ENCODE measurements around the gene TAX1BP1. TPM values are rescaled to one million over a fixed set of nuclear protein-coding genes. Genes with fewer than 3 reads are reported as not detected.

The TAX1BP1 gene
- total and polyA plus RNA-seq, 2 experiments from 2014 or later: 56.5 to 87.9 TPM

DNA sequence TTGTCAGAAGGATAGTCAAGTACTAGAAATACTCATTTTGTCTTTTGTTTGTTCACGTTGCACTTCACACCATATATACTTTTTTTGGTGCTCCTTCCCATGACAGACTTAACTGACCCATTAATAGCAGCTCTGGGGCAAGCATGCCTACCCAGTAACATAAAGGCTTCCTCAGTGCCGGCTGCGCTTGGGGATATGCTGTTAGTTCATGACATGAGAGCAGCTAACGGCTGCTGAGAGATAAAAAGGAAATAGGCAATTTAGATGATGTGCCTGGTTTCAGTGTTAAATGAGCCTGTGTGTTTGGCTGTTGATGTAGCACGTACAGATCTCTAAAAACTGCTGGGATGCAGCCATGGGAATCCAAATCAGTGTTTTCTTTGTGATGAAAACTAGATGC is 86.4 kb downstream of the TAX1BP1 start (continued):
- TF ChIP-seq CTCF (conservative IDR thresholded peaks at IDR 0.05; ENCODE audit: low read depth in 2 of 2): no peak

DNA sequence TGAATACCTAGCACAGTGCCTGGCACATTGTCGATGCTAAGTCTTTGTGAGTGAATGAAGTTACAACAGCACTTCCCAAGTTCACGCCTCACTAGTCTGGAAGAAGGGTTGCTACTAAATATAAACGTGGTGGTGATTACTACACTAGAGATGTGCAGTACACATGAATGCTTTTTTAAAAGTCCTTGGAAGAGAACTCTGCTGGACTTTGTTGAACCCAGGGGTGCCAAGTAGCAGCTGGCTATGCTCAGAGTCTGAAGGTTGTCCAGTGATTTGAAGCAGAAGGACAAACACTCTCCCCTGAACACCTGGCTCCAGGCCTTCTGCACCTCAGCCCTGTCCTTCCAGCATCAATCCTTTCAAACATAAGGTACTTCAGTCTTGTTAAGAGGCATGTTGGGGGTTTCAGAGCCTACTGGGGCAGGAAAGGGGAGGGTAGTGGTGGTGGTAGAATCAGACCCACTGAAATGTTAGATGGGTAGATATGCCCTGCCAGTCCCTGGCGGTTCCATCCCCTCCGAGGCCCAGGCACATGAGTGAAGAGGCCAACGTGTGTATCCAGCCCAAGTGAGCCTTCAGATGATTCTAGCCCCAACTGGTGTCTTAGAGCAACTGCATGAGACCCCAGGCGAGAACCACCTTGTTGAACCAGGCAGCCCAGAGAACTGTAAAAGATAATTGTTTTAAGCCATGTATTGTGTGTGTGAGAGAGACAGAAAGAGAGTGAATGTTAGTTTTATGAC is 94.4 kb downstream of the TAX1BP1 start:
- H3K27ac ChIP-seq (ENCODE audit: low read depth): no peak overlapping the region
- ATAC-seq (peak; percentile 70), DNase-seq (ENCODE audit: low spot score) (peak; percentile 48)
- H3K27me3 ChIP-seq (ENCODE audit: insufficient read depth): no peaks in the 10 kb centered on the region
- Mint-ChIP-seq H3K4me1 (peaks cover 7% of the 10 kb centered on the region), H3K9me3 (no peaks in the 10 kb centered on the region), H3K36me3 (ENCODE audit: low read depth) (no peaks in the 10 kb centered on the region), H3K27me3 (ENCODE audit: insufficient read depth, low read depth, poor library complexity) (peaks cover 3% of the 10 kb centered on the region), H3K27ac (no peak overlapping the region), H3K4me3 (no peak overlapping the region)
- H3K9me2 ChIP-seq (ENCODE audit: insufficient read depth): no peaks in the 10 kb centered on the region; the same call in 1 of the 2 replicates
- H3K4me2 ChIP-seq: no peak overlapping the region
- no peak overlapping the region for H2AFZ ChIP-seq
- H4K20me1 ChIP-seq (replicated peaks; ENCODE audit: insufficient read depth): no peaks in the 10 kb centered on the region
- H3K4me3 ChIP-seq: no peak overlapping the region
- TF ChIP-seq, protein P1, sequence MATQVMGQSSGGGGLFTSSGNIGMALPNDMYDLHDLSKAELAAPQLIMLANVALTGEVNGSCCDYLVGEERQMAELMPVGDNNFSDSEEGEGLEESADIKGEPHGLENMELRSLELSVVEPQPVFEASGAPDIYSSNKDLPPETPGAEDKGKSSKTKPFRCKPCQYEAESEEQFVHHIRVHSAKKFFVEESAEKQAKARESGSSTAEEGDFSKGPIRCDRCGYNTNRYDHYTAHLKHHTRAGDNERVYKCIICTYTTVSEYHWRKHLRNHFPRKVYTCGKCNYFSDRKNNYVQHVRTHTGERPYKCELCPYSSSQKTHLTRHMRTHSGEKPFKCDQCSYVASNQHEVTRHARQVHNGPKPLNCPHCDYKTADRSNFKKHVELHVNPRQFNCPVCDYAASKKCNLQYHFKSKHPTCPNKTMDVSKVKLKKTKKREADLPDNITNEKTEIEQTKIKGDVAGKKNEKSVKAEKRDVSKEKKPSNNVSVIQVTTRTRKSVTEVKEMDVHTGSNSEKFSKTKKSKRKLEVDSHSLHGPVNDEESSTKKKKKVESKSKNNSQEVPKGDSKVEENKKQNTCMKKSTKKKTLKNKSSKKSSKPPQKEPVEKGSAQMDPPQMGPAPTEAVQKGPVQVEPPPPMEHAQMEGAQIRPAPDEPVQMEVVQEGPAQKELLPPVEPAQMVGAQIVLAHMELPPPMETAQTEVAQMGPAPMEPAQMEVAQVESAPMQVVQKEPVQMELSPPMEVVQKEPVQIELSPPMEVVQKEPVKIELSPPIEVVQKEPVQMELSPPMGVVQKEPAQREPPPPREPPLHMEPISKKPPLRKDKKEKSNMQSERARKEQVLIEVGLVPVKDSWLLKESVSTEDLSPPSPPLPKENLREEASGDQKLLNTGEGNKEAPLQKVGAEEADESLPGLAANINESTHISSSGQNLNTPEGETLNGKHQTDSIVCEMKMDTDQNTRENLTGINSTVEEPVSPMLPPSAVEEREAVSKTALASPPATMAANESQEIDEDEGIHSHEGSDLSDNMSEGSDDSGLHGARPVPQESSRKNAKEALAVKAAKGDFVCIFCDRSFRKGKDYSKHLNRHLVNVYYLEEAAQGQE (IDR thresholded peaks at IDR 0.05; ENCODE audit: unreplicated experiment): no peak
- H3K36me3 ChIP-seq (ENCODE audit: insufficient read depth): no peaks in the 10 kb centered on the region
- no peaks in the 10 kb centered on the region for H3F3A ChIP-seq (replicated peaks; ENCODE audit: low read depth)
- no peaks in the 10 kb centered on the region; the same call in 1 of the 2 replicates for H3K4me1 ChIP-seq (ENCODE audit: insufficient read depth)
- no peaks in the 10 kb centered on the region for H3K79me2 ChIP-seq (replicated peaks; ENCODE audit: insufficient read depth)

DNA sequence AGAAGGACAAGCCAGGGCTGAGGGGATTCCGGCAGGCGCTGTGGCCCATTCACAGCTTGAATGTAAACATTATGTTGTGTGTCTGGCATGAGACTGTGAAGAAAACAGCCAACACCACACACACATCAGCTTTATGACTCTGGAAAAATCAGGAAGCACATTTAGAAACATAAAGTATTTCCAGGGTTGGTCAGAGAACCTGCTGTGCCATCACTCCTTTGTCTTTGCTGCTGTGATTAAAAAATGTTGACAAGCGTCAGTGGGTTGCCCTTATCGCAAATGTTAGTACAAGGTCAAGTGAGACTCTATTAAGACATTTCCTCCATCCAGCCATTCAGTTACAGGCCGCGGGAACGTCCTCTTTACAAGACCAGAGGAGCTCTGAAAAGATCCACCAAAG is 95.4 kb downstream of the TAX1BP1 start:
- Histone ChIP-seq H3K4me2 (no peak overlapping the region), H3K4me1 (ENCODE audit: insufficient read depth) (no peaks in the 10 kb centered on the region; the same call in 1 of the 2 replicates), H4K20me1 (replicated peaks; ENCODE audit: insufficient read depth) (no peaks in the 10 kb centered on the region), H3K4me3 (no peak overlapping the region), H3K27me3 (ENCODE audit: insufficient read depth) (no peaks in the 10 kb centered on the region), H3K27ac (ENCODE audit: low read depth) (no peak overlapping the region; the same call in 1 of the 2 replicates), H3K79me2 (replicated peaks; ENCODE audit: insufficient read depth) (no peaks in the 10 kb centered on the region), H3K36me3 (ENCODE audit: insufficient read depth) (peaks cover 7% of the 10 kb centered on the region), H2AFZ (no peak overlapping the region), H3F3A (replicated peaks; ENCODE audit: low read depth) (no peaks in the 10 kb centered on the region), H3K9me2 (ENCODE audit: insufficient read depth) (no peaks in the 10 kb centered on the region; the same call in 1 of the 2 replicates)
- H3K27ac Mint-ChIP-seq: no peak overlapping the region
- H3K4me3 Mint-ChIP-seq: no peak overlapping the region
- no peak for DNase-seq (ENCODE audit: low spot score)
- H3K27me3 Mint-ChIP-seq (ENCODE audit: insufficient read depth, low read depth, poor library complexity): peaks cover 3% of the 10 kb centered on the region
- ATAC-seq: no peak
- H3K36me3 Mint-ChIP-seq (ENCODE audit: low read depth): no peaks in the 10 kb centered on the region
- H3K9me3 Mint-ChIP-seq: no peaks in the 10 kb centered on the region
- H3K4me1 Mint-ChIP-seq: peaks cover 7% of the 10 kb centered on the region
- TF ChIP-seq JUNB (IDR thresholded peaks at IDR 0.05; ENCODE audit: unreplicated experiment): no peak
- TF ChIP-seq ZNF114 (CRISPR knock-in tag; IDR thresholded peaks at IDR 0.05): no peak
- no peak for TF ChIP-seq STAT1 (IDR thresholded peaks at IDR 0.05; ENCODE audit: unreplicated experiment)
- no peak for TF ChIP-seq EZH2 (IDR thresholded peaks at IDR 0.05; ENCODE audit: low read depth, unreplicated experiment)
- no peak for TF ChIP-seq CTCF (conservative IDR thresholded peaks at IDR 0.05; ENCODE audit: low read depth in 2 of 2)
- TF ChIP-seq NANOG (IDR thresholded peaks at IDR 0.05; ENCODE audit: borderline replicate concordance): no peak
- no peak for TF ChIP-seq EZH2phosphoT487 (IDR thresholded peaks at IDR 0.05; ENCODE audit: unreplicated experiment)
- TF ChIP-seq ZNF331 (CRISPR knock-in tag; IDR thresholded peaks at IDR 0.05; ENCODE audit: low read depth): no peak
- TF ChIP-seq CREB1 (CRISPR knock-in tag; IDR thresholded peaks at IDR 0.05; ENCODE audit: low read depth): no peak
- TF ChIP-seq ETS1 (IDR thresholded peaks at IDR 0.05): no peak
